ENCODE results near the gene ANXA5. TPM values are rescaled to one million over a fixed set of nuclear protein-coding genes. Genes with fewer than 3 reads are reported as not detected.

ANXA5 gene
- total RNA-seq, 2 experiments from 2014 or later: 50.8 to 55.9 TPM

- peaks cover 72% of the 10 kb centered on the region for H3K27me3 Mint-ChIP-seq
- DNase-seq (no peak), ATAC-seq (ENCODE audit: poor library complexity) (no peak)
- no peak overlapping the region for H3K4me3 Mint-ChIP-seq
- peaks cover 6 to 23% of the 10 kb centered on the region in 2 experiments for H3K27me3 ChIP-seq (ENCODE audit: control insufficient read depth in 1 of 2, insufficient read depth in 2 of 2, low read length in 2 of 2)
- no peak overlapping the region for H3K27ac ChIP-seq (ENCODE audit: low read depth in 1 of 2, low read length in 2 of 2)
- peaks cover 0 to 4% of the 10 kb centered on the region in 2 experiments for H3K9me3 ChIP-seq (ENCODE audit: control insufficient read depth in 1 of 2, insufficient read depth in 1 of 2, low read length in 2 of 2)
- H3K4me1 ChIP-seq (ENCODE audit: insufficient read depth, low read length): peaks cover 10% of the 10 kb centered on the region
- no peak overlapping the region for H3K4me3 ChIP-seq (ENCODE audit: low read length)
- no peaks in the 10 kb centered on the region for H3K36me3 ChIP-seq (ENCODE audit: insufficient read depth, low read length)
- ChIA-PET POLR2A (no interaction called here), CTCF (interaction anchor here (0.7 to 1.2 kb wide), 2 partner anchors 33 to 680 kb away, joined by 3 to 5 read pairs; no protein-coding TSS in a partner anchor)
- H3K9me3 Mint-ChIP-seq: no peaks in the 10 kb centered on the region
- H3K4me1 Mint-ChIP-seq (ENCODE audit: low read depth): peaks cover 8% of the 10 kb centered on the region
- intact Hi-C loops (cut with DNase I, micrococcal nuclease): loop anchor here in 1 of 2 experiments (10.0 kb wide), 1 partner anchor 1015 kb away; no protein-coding TSS in a partner anchor
- no peak for TF ChIP-seq CTCF (IDR thresholded peaks at IDR 0.05)
- H3K27ac Mint-ChIP-seq: no peak overlapping the region
- H3K36me3 Mint-ChIP-seq (ENCODE audit: low read depth): no peaks in the 10 kb centered on the region
Observed at GRCh38 chr4:121709766-121710405, 13.1 kb upstream of the ANXA5 start.

- Histone ChIP-seq H3K27ac (ENCODE audit: low read depth in 1 of 2, low read length in 2 of 2) (no peak overlapping the region), H3K9me3 (ENCODE audit: control insufficient read depth in 1 of 2, insufficient read depth in 1 of 2, low read length in 2 of 2) (peaks cover 0 to 4% of the 10 kb centered on the region in 2 experiments), H3K36me3 (ENCODE audit: insufficient read depth, low read length) (no peaks in the 10 kb centered on the region), H3K27me3 (ENCODE audit: control insufficient read depth in 1 of 2, insufficient read depth in 2 of 2, low read length in 2 of 2) (peaks cover 6 to 16% of the 10 kb centered on the region in 2 experiments), H3K4me1 (ENCODE audit: insufficient read depth, low read length) (peaks cover 10% of the 10 kb centered on the region), H3K4me3 (ENCODE audit: low read length) (no peak overlapping the region)
- ChIA-PET CTCF (interaction anchor here (0.8 kb wide), 1 partner anchor 20 kb away, joined by 5 read pairs; no protein-coding TSS in a partner anchor), POLR2A (interaction anchor here (1.0 kb wide), 1 partner anchor 198 kb away, joined by 3 read pairs; no protein-coding TSS in a partner anchor)
- no peak overlapping the region for H3K27ac Mint-ChIP-seq
- ATAC-seq (ENCODE audit: poor library complexity) (no peak), DNase-seq (no peak)
- H3K36me3 Mint-ChIP-seq (ENCODE audit: low read depth): no peaks in the 10 kb centered on the region
- H3K27me3 Mint-ChIP-seq: peaks cover 56% of the 10 kb centered on the region
- no peak for TF ChIP-seq CTCF (IDR thresholded peaks at IDR 0.05)
- H3K4me3 Mint-ChIP-seq: no peak overlapping the region
- intact Hi-C loops (cut with DNase I, micrococcal nuclease): loop anchor here in 1 of 2 experiments (10.0 kb wide), 1 partner anchor 1017 kb away; no protein-coding TSS in a partner anchor
- no peaks in the 10 kb centered on the region for H3K9me3 Mint-ChIP-seq
- peaks cover 8% of the 10 kb centered on the region for H3K4me1 Mint-ChIP-seq (ENCODE audit: low read depth)
Observed at GRCh38 chr4:121707344-121707743, 10.6 kb upstream of the ANXA5 start.

- Histone ChIP-seq H3K4me1 (ENCODE audit: insufficient read depth, low read length) (peaks cover 7% of the 10 kb centered on the region), H3K36me3 (ENCODE audit: insufficient read depth, low read length) (no peaks in the 10 kb centered on the region), H3K9me3 (ENCODE audit: control insufficient read depth in 1 of 2, insufficient read depth in 1 of 2, low read length in 2 of 2) (peaks cover 0 to 3% of the 10 kb centered on the region in 2 experiments), H3K27me3 (ENCODE audit: control insufficient read depth in 1 of 2, insufficient read depth in 2 of 2, low read length in 2 of 2) (peaks cover 4 to 15% of the 10 kb centered on the region in 2 experiments), H3K27ac (ENCODE audit: low read depth in 1 of 2, low read length in 2 of 2) (no peak overlapping the region), H3K4me3 (ENCODE audit: low read length) (no peak overlapping the region)
- H3K9me3 Mint-ChIP-seq: no peaks in the 10 kb centered on the region
- no peak overlapping the region for H3K4me3 Mint-ChIP-seq
- intact Hi-C loops (cut with DNase I, micrococcal nuclease): loop anchor here in 1 of 2 experiments (10.0 kb wide), 1 partner anchor 1018 kb away; no protein-coding TSS in a partner anchor
- peaks cover 48% of the 10 kb centered on the region for H3K27me3 Mint-ChIP-seq
- peaks cover 4% of the 10 kb centered on the region for H3K4me1 Mint-ChIP-seq (ENCODE audit: low read depth)
- ChIA-PET CTCF (no interaction called here), POLR2A (interaction anchor here (1.0 kb wide), 1 partner anchor 199 kb away, joined by 3 read pairs; no protein-coding TSS in a partner anchor)
- TF ChIP-seq CTCF (IDR thresholded peaks at IDR 0.05): no peak
- no peak overlapping the region for H3K27ac Mint-ChIP-seq
- no peaks in the 10 kb centered on the region for H3K36me3 Mint-ChIP-seq (ENCODE audit: low read depth)
- peak in 4 of 14 experiments; percentile 13 to 72 (median 48) for DNase-seq
- ATAC-seq (ENCODE audit: poor library complexity): peak; percentile 34
Observed at GRCh38 chr4:121706595-121707021, 9.8 kb upstream of the ANXA5 start.

Data from CD4-positive, alpha-beta T cell (primary cell).